ENCODE results near the gene CAMTA1. TPM values are rescaled to one million over a fixed set of nuclear protein-coding genes. Genes with fewer than 3 reads are reported as not detected.

CAMTA1 gene
- total RNA-seq, 4 donors from 2014 or later = 86.3 to 170 (median 132) TPM

DNA sequence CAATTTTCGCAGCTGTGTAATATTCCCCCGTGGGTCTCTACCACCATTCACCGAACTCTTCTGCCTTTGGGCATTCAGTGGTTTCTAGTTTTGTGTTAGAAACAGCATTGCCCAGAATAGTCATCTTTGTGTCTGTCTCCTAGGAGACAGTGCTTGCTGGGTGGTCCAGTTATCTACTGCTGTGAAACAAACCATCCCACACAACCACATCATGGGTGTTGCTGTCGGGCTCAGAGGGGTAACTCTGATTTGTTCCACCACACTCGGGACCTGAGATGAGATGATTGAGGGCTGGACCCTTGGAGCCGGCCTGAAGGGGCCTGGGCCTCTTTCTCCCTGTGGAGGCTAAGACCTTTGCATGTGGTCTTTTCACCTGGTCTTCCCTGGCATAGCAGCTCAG is 558.6 kb downstream of the CAMTA1 start:
- H3K9me3 ChIP-seq = no peaks in the 10 kb centered on the region
- 93 to 100% methylated on average over 1 to 5 of the region's 6 CpGs for WGBS, 2 donors (ENCODE audit: low coverage in 1 of 2)
- no peak for ATAC-seq

GRCh38 chr1:7344299-7344698 is 559.0 kb downstream of the CAMTA1 start:
- no peaks in the 10 kb centered on the region for H3K9me3 ChIP-seq
- H3K4me3 ChIP-seq = no peak overlapping the region
- H3K4me1 ChIP-seq = peaks cover 0 to 10% (median 0%) of the 10 kb centered on the region in 3 donors
- no peak for ATAC-seq
- no peak overlapping the region for H3K27ac ChIP-seq
- TF ChIP-seq POLR2AphosphoS5 (IDR thresholded peaks at IDR 0.05) = no peak
- TF ChIP-seq CTCF (IDR thresholded peaks at IDR 0.05) = no peak
- TF ChIP-seq POLR2A (IDR thresholded peaks at IDR 0.05) = no peak
- no peaks in the 10 kb centered on the region for H3K36me3 ChIP-seq
- 86 to 90% methylated on average over 2 of the region's 2 CpGs for WGBS, 2 donors (ENCODE audit: low coverage in 1 of 2)
- no peaks in the 10 kb centered on the region for H3K27me3 ChIP-seq

More for the DNA sequence above, 558.6 kb downstream of the CAMTA1 start:
- H3K27me3 ChIP-seq = no peaks in the 10 kb centered on the region
- no peaks in the 10 kb centered on the region for H3K36me3 ChIP-seq
- H3K27ac ChIP-seq = no peak overlapping the region
- TF ChIP-seq EP300 (IDR thresholded peaks at IDR 0.05) (no peak), POLR2A (IDR thresholded peaks at IDR 0.05) (no peak), POLR2AphosphoS5 (IDR thresholded peaks at IDR 0.05) (no peak), CTCF (IDR thresholded peaks at IDR 0.05) (no peak)
- peaks cover 0 to 10% (median 0%) of the 10 kb centered on the region in 3 donors for H3K4me1 ChIP-seq
- H3K4me3 ChIP-seq = no peak overlapping the region

DNA sequence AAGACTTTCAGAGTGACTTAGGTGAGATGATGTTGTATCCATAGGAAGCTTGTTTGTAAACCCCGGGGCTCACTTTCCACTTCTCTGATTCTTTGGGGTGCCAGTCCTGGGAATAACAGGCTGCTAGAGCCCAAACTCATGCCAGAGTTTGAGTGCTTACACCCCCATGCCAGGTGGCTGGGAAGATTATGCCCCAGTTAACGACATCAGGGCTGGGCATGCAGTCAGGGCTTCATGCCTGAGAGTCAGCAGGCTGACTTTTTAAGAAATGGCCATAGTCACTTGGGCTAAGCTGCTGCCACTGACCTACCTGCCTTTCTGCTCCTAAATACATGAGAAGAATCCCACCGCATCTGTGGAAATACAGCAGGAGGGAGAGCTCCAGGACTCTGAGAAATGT is 560.3 kb downstream of the CAMTA1 start:
- TF ChIP-seq POLR2A (IDR thresholded peaks at IDR 0.05) (no peak), CTCF (IDR thresholded peaks at IDR 0.05) (no peak), EP300 (IDR thresholded peaks at IDR 0.05) (no peak), POLR2AphosphoS5 (IDR thresholded peaks at IDR 0.05) (no peak)
- WGBS, 2 donors (ENCODE audit: low coverage in 1 of 2) = 76 to 83% methylated on average over 1 to 3 of the region's 3 CpGs
- no peaks in the 10 kb centered on the region for H3K36me3 ChIP-seq
- peaks cover 0 to 10% (median 0%) of the 10 kb centered on the region in 3 donors for H3K4me1 ChIP-seq
- H3K9me3 ChIP-seq = no peaks in the 10 kb centered on the region
- H3K4me3 ChIP-seq = no peak overlapping the region
- no peak for ATAC-seq
- H3K27me3 ChIP-seq = no peaks in the 10 kb centered on the region
- H3K27ac ChIP-seq = no peak overlapping the region

DNA sequence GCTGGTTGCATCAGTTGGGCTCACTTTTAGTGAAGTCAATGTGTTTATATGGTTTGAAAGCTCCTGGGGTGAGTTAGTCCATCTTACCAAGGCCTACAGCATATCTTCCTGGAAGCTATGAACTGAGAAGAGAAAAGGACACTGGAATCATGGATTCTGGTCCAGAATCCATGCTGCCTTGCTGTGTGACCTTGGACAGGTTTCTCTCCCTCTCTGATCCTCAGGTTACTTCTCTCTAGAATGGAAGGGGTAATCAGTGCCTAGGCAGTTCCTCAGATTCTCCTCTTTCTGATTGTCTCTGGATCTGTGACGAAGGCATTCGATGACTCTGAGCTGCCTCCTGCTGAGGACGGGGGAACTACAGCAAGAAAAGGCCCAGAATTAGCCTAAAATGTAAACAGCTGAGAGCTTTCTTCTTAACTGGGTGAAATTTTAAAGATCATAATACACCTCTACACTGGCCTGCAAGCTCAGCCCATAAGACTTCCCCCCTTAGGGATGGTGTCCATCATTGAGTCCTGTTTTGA is 560.9 kb downstream of the CAMTA1 start:
- H3K27ac ChIP-seq = no peak overlapping the region
- H3K9me3 ChIP-seq = no peaks in the 10 kb centered on the region
- no peak for ATAC-seq
- TF ChIP-seq EP300 (IDR thresholded peaks at IDR 0.05) (no peak), CTCF (IDR thresholded peaks at IDR 0.05) (no peak), POLR2A (IDR thresholded peaks at IDR 0.05) (no peak), POLR2AphosphoS5 (IDR thresholded peaks at IDR 0.05) (no peak)
- no peaks in the 10 kb centered on the region for H3K36me3 ChIP-seq
- no peaks in the 10 kb centered on the region for H3K27me3 ChIP-seq
- no CpG with 5 or more reads among the region's 3 CpGs for WGBS, 2 donors (ENCODE audit: low coverage in 1 of 2)
- no peak overlapping the region for H3K4me3 ChIP-seq
- H3K4me1 ChIP-seq = peaks cover 0 to 6% (median 0%) of the 10 kb centered on the region in 3 donors
